HG03280 (cell line): Measurements from ENCODE around the gene SYT15B.
"Not testable (repeated sequence)": the region's sequence is repeated elsewhere in the genome, so short reads cannot be mapped to it uniquely, and the experiment has no call there.

Source experiments
- ATAC-seq: cut with Tn5 transposase; IDR thresholded peaks from one replicate; pipeline ENCODE4 v1.9.1; 2021; ENCODE audit warnings: mild to moderate bottlenecking, moderate library complexity; ENCODE audit not compliant: unreplicated experiment

Gene SYT15B

DNA sequence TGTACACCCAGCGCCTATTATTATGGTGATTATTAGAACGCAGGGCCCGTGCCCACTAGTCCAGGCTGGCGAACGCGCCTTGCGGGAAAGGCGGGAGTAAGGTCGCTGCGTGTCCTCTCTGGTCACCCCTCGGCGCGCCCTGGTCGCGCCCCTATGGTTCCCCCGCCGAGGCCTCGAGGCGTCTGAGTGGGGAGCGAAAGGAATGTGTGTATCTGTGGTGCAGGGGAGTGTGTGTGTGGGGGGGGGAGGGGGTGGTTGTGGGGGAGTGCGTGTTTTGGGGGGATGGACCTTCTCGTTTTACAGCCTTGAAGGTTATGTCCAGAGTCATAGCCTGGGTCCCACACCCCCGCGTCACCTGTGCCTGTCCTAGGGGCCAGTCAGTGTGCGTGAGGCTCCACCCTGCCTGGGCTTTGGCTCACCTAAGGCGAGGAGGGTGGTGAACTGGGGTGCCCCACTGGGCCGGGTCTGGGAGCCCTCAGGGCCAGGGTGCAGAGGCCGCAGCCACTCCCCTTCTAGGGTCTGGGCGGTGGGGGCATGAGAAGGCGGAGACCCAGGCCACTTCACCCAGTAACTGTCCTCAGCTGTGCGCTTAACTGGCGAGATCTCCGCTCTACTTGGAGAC, at the start of gene SYT15B:
SYT15B (minus strand) TSS at position 39 of the 622 bp plus-strand sequence. CDS start 952 bp downstream, outside the sequence.
- not testable (repeated sequence) for ATAC-seq

GRCh38 chr10:47779590-47779989, 16.2 kb upstream of the SYT15B start:
- not testable (repeated sequence) for ATAC-seq

DNA sequence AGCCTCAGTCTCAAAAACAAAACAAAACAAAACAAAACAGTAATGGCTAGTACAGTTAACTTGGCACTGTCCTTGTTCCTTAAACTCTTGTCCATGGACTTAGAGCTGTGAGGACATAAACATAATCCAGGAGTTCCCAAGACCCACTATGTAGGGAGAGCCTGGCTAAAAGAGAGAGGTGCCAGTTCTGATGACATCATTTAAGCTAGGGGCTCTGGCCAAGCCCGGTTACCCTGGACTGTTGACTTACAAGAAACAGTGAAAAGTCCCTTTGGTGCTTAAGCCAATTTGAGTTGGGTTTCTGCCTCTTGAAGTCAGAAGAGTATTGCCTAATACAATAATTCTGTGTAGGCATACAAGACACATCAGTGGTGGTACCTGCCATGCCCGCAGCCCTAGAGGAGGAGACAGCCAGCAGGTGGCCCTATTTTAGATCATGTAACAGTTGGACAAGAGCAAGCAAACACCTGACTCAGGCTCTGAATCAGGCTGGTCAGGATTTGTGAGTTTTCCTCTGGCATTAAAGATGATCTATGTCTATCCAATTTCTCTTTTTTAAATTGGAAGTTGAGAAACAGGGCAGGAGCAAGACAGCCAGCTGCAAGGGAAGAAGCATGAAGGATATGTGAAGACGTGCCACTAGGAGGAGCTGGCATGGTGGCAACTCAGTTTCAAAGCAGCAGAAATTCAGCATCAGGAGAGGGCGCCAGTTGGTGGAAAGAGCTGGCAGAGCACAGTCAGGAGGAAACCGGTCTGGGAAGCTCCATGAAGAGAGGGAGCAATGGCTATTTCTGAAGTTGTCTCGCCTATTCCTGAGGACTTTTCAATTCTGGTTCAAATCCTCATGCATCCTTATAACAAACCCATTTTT, 12.2 kb upstream of the SYT15B start:
- ATAC-seq = not testable (repeated sequence)

- ATAC-seq = not testable (repeated sequence)
These were observed 7.4 kb upstream of the SYT15B start for GRCh38 chr10:47770745-47771144.

DNA sequence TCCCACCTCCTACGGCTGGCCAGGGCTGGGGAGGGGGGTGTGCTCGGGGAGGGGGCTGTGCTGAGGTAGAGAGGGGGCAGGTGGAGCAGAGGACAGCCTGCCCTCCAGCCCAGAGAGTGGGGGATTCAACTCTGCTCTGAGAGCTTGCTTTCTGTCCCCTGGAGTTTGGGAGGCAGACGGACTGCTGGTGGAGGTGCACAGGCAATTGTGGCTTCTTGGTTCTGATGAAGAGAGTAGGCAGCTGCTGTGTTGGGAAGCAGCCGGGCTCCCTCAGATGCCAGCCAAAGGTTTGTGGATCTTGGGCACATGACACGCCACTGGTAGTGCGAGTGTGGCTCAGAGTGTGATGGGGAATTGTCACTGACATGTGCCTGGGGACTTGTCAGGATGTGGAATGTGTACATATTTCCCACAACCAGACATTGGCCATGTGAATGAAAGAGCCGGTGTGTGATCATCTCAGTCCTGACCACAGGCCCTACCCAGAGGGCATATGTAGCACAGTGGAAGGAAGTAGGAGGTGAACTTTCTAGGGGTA, 5.3 kb upstream of the SYT15B start:
- ATAC-seq = not testable (repeated sequence)

DNA sequence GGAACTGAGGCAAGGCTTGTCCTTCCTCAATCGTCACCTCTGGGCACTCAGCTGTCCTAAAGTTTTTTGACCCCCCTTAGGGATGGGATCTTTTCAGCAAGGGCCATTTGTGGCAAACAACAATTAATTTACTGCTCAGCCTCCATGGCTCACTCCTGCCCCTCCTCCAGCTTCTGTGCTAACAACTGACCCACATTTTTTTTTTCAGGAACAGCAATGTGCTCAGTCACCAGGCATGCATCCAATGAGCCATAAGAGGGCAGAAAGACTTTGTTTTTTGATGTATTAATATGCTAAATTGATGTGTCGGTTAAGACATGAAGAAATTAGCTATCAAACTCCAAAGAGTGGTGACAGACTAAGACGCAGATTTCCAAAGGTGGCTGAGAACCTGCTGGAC, 4.7 kb upstream of the SYT15B start:
- ATAC-seq = not testable (repeated sequence)

DNA sequence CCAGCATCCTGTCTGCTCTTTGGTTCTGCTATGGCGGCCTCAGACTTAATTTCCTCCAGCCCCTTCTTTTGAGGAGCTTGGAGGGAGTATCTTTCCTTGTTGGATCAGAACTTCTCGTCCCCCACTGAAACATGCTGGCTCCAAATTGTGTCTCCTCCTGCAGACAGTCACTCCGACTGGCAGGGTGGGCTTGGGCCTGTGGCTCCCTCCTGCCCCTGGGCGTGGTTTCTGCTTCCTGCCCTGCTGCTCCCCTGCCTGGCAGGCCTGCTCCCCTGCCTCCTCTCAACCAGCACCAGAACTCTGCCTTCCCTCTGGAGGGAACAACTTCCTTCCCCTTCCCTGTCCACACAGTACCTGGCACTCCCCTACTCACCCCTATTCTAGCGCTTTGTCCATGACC, 3.8 kb upstream of the SYT15B start:
- ATAC-seq = not testable (repeated sequence)

- ATAC-seq = not testable (repeated sequence)
These were observed 1.8 kb upstream of the SYT15B start for GRCh38 chr10:47765232-47765631.

- ATAC-seq = not testable (repeated sequence)
These were observed 478 bp downstream of the SYT15B start for GRCh38 chr10:47762674-47763553.

DNA sequence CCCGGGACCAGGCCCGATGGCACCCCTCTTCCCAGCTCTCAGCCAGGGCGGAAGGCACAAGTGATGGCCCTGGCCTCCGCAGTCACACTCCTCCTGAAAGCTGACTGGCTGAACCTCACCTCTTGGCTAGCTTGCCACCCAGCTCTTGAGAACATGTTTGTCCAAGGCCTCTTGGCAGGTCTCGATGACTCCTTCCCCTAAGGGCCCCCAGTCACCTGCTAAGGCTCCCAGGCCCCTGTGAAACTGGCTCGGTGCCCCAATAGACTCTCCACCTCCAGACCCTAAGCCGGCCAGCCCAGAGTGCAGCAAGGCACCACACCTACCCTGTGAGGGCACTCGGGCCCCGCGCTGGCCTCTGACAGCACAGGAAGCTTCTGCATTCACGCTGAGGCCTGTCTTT, 4.5 kb downstream of the SYT15B start:
- not testable (repeated sequence) for ATAC-seq

- not testable (repeated sequence) for ATAC-seq
These were observed 7.2 kb downstream of the SYT15B start for GRCh38 chr10:47756169-47756568.

- not testable (repeated sequence) for ATAC-seq
These were observed 9.5 kb downstream of the SYT15B start for GRCh38 chr10:47753871-47754270.

- not testable (repeated sequence) for ATAC-seq
These were observed 10.2 kb downstream of the SYT15B start for GRCh38 chr10:47753176-47753575.

DNA sequence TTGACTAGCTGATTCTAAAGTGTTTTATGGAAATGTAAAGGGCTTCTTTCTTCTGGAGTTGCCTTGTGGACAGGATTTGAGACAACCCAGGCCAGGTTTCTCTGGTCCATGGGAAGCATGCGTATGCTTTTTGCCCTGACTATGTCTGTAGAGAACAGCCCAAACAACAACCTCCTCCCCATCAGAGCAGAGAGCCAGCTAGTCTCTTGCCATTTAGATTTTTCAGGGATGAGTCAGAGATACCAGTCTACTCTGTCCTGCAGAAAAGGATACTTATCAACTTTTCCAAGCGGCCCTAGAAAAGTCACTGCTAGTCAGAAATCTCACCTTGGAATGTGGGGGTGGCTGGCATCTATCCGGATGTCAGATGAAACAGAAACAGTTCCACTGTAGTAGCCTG, 11.6 kb downstream of the SYT15B start:
- not testable (repeated sequence) for ATAC-seq

DNA sequence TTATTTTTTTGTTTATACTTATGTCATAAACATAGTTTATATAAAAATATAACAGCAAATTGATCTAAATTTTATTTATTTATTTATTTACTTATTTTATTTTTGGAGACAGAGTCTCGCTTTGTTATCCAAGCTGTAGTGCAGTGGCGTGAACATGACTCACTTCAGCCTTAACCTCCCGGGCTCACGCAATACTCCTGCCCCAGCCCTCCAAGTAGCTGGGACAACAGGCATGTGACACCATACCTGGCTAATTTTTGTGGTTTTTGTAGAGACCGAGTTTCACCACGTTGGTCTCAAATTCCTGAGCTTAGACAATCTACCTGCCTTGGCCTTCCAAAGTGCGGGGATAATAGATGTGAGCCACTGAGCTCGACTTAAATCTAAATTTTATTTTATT, 13.0 kb downstream of the SYT15B start:
- not testable (repeated sequence) for ATAC-seq

DNA sequence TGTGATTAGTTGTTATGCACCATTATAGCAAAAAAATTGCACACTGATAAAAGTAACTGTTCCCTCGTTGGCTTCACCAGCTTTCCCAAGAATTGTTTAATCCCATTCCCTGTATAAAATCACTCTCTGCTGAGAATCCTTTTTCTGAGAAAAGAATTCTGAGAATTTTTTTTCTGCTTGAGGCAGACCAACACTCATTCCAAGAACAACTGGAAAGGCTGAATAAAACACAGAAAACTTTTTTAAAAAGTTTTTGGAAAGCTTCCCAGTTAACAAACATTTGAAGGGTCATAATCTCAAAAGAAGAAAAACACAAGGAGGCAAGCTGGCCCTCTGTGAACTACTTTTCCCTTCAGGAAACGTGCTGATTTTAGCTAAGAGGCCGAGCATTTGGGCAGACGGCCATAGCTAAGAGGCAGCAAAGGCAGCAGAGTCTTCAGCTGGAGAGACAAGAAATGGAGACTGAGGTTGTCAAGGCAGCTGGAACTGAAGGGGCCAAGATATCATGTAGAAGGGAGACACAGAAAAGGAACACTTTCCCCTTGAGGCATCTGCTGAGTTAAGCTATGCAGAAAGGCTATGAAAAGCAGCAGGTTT, 16.5 kb downstream of the SYT15B start:
- ATAC-seq = not testable (repeated sequence)

DNA sequence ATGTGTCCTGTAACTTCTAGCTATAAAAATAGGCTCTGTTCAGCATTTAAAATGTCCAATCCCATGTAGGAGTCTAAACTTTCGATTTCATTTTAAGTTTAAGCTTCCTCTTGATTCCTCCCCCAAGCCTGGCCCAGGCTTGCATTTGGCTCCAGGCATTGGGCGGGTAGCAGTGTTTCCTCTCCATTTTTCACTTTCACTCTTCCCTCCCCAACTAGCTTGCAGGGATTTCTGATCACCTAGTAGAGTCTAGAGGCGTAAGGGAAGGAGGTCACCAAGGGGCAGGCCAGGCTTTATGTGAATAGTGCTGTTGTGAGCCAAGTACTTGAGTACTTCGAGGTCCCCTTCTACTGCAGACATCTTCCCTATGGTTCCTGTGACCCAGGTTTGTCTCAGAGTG, 18.5 kb downstream of the SYT15B start:
- ATAC-seq = not testable (repeated sequence)

DNA sequence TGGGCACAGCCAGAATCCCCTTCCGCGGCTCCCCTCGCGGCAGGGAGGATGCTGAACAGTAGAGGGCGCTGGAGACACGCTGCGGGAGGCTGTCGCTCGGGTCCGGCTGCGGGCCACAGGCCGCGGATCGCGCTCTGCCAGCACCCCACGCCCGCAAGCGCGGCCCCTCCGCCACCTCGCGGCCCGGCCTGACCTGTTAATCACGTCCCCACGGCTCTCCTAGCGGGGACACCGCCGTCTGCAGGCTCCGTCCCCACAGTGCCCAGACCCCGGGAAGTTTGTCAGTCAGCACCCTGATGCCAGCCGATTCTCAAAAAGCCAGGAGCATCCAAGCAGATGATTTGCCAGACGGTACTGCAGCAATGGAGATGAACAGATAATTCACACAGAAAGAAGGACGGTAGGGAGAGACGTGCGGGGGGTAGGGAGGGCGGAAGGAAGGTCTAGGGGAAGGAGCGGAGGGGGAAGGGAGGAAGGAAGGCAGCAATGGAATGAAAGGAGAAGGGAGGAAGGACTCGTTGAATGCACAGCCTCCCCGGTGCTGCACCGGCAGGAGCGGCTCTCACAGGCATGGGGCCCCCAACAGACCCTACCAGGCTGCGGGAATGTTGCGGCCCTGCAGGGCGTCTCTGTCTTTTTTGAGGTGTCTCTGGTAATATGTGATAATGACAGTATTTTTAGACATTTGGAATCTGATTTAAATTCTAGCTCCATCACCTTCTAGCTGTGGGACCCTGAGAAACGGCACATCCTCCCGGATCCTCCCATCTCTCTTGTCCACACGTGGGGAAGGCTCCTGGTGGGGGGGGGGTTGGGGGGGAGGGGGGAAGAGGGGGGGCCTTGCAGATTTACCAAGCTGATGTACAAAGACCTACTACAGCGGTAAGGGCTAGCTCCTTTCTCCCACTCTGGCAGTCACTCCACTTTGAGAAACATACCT, 19.5 kb downstream of the SYT15B start:
- peak; percentile 80 for ATAC-seq

- ATAC-seq = not testable (repeated sequence)
These were observed 22.5 kb downstream of the SYT15B start for GRCh38 chr10:47740868-47741267.
